ENCODE data around the gene SMYD3. TPM values are rescaled to one million over a fixed set of nuclear protein-coding genes. Genes with fewer than 3 reads are reported as not detected.

SMYD3 gene
- total and polyA plus RNA-seq, 9 donors, result 10.8 to 24.0 (median 13.7) TPM

- no peak for TF ChIP-seq EP300 (IDR thresholded peaks at IDR 0.05)
- TF ChIP-seq, protein P1, sequence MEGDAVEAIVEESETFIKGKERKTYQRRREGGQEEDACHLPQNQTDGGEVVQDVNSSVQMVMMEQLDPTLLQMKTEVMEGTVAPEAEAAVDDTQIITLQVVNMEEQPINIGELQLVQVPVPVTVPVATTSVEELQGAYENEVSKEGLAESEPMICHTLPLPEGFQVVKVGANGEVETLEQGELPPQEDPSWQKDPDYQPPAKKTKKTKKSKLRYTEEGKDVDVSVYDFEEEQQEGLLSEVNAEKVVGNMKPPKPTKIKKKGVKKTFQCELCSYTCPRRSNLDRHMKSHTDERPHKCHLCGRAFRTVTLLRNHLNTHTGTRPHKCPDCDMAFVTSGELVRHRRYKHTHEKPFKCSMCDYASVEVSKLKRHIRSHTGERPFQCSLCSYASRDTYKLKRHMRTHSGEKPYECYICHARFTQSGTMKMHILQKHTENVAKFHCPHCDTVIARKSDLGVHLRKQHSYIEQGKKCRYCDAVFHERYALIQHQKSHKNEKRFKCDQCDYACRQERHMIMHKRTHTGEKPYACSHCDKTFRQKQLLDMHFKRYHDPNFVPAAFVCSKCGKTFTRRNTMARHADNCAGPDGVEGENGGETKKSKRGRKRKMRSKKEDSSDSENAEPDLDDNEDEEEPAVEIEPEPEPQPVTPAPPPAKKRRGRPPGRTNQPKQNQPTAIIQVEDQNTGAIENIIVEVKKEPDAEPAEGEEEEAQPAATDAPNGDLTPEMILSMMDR (IDR thresholded peaks at IDR 0.05), result no peak
- no peak for TF ChIP-seq POLR2A (IDR thresholded peaks at IDR 0.05)
- Histone ChIP-seq H3K9me3 (no peaks in the 10 kb centered on the region), H3K27me3 (no peaks in the 10 kb centered on the region), H3K27ac (no peak overlapping the region), H3K4me1 (ENCODE audit: insufficient read depth) (peaks cover 9% of the 10 kb centered on the region), H3K36me3 (no peaks in the 10 kb centered on the region), H3K4me3 (no peak overlapping the region)
- WGBS, 3 donors, result 97 to 98% (median 98%) methylated on average over 6 of the region's 6 CpGs
- intact Hi-C loops (cut with DNase I), result no loop called here
- no peak for DNase-seq
Observed at GRCh38 chr1:246203180-246203579, 303.9 kb downstream of the SMYD3 start.

- intact Hi-C loops (cut with DNase I), result no loop called here
- WGBS, 3 donors, result 84 to 91% (median 85%) methylated on average over 4 of the region's 4 CpGs
- Histone ChIP-seq H3K4me1 (ENCODE audit: insufficient read depth) (peaks cover 9% of the 10 kb centered on the region), H3K27ac (no peak overlapping the region), H3K9me3 (no peaks in the 10 kb centered on the region), H3K27me3 (no peaks in the 10 kb centered on the region), H3K36me3 (no peaks in the 10 kb centered on the region), H3K4me3 (no peak overlapping the region)
- TF ChIP-seq, protein P1 (IDR thresholded peaks at IDR 0.05), result no peak
- TF ChIP-seq EP300 (IDR thresholded peaks at IDR 0.05), result no peak
- no peak for TF ChIP-seq POLR2A (IDR thresholded peaks at IDR 0.05)
- DNase-seq, result no peak
Observed at GRCh38 chr1:246200738-246201137, 306.3 kb downstream of the SMYD3 start.

DNA sequence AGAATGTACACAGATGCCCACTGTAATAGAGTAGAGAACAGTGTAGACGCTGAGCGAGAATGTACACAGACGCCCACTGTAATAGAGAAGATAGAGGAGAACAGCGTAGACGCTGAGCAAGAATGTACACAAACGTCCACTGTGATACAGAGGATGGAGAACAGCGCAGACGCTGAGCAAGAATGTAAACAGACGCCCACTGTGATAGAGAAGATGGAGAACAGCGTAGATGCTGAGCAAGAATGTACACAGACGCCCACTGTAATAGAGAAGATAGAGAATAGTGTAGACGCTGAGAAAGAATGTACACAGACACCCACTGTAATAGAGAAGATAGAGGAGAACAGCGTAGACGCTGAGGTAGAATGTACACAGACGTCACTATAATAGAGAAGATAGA is 306.9 kb downstream of the SMYD3 start:
- TF ChIP-seq, protein P1 (IDR thresholded peaks at IDR 0.05), result no peak
- TF ChIP-seq POLR2A (IDR thresholded peaks at IDR 0.05) (no peak), EP300 (IDR thresholded peaks at IDR 0.05) (no peak)
- no peak overlapping the region for H3K4me3 ChIP-seq
- intact Hi-C loops (cut with DNase I), result no loop called here
- no peaks in the 10 kb centered on the region for H3K36me3 ChIP-seq
- no peaks in the 10 kb centered on the region for H3K9me3 ChIP-seq
- H3K27me3 ChIP-seq, result no peaks in the 10 kb centered on the region
- H3K27ac ChIP-seq, result no peak overlapping the region
- H3K4me1 ChIP-seq (ENCODE audit: insufficient read depth), result peaks cover 9% of the 10 kb centered on the region
- WGBS, 3 donors, result 25 to 70% (median 35%) methylated on average over 15 of the region's 15 CpGs
- no peak for DNase-seq

GRCh38 chr1:246199086-246199645 is 307.9 kb downstream of the SMYD3 start:
- TF ChIP-seq, protein P1 (IDR thresholded peaks at IDR 0.05), result no peak
- no peak for TF ChIP-seq POLR2A (IDR thresholded peaks at IDR 0.05)
- no peak for TF ChIP-seq EP300 (IDR thresholded peaks at IDR 0.05)
- no peaks in the 10 kb centered on the region for H3K27me3 ChIP-seq
- no peak for DNase-seq
- H3K9me3 ChIP-seq, result no peaks in the 10 kb centered on the region
- peaks cover 9% of the 10 kb centered on the region for H3K4me1 ChIP-seq (ENCODE audit: insufficient read depth)
- no peaks in the 10 kb centered on the region for H3K36me3 ChIP-seq
- no peak overlapping the region for H3K27ac ChIP-seq
- H3K4me3 ChIP-seq, result no peak overlapping the region
- WGBS, 3 donors, result 27 to 42% (median 33%) methylated on average over 4 of the region's 4 CpGs
- intact Hi-C loops (cut with DNase I), result no loop called here
